Activated gamma-delta T cell treated with anti-CD3 and anti-CD28 coated beads, Interleukin-2, amount 50 U/mL, for 16 hours (primary cell): ENCODE measurements around the gene CEP70.

Source experiments
- DNase-seq: peaks from one replicate; pipeline ENCODE4 v3.0.0-alpha.2; 2020; ENCODE audit warnings: low read depth

The CEP70 gene

GRCh38 chr3:138451595-138452162 is 142.4 kb downstream of the CEP70 start:
- no peak for DNase-seq

- DNase-seq: no peak
These were observed 143.2 kb downstream of the CEP70 start for GRCh38 chr3:138450704-138451424.

GRCh38 chr3:138450181-138450580 is 143.9 kb downstream of the CEP70 start:
- no peak for DNase-seq

- DNase-seq: no peak
These were observed 144.6 kb downstream of the CEP70 start for GRCh38 chr3:138449490-138449889.

GRCh38 chr3:138448631-138449030 is 145.4 kb downstream of the CEP70 start:
- DNase-seq: no peak

GRCh38 chr3:138445654-138446053 is 148.4 kb downstream of the CEP70 start:
- DNase-seq: no peak

GRCh38 chr3:138445236-138445635 is 148.8 kb downstream of the CEP70 start:
- no peak for DNase-seq
